PC-9 (cell line): ENCODE measurements around the gene TMEM272.

Experiments used
- EZH2 ChIP-seq: fragments of 200-600 bp; sonication (generic); IDR thresholded peaks from 2 replicates; pipeline ENCODE4 v1.8.0; 2017; ENCODE audit warnings: antibody characterized with exemption, low read depth
- TF ChIP-seq, protein P1 (sequence below): fragments of 200-600 bp; sonication (generic); conservative IDR thresholded peaks from 2 replicates; pipeline ENCODE4 v1.6.1; 2017; ENCODE audit warnings: mixed run types, antibody characterized with exemption, mild to moderate bottlenecking, moderate library complexity

DNA sequence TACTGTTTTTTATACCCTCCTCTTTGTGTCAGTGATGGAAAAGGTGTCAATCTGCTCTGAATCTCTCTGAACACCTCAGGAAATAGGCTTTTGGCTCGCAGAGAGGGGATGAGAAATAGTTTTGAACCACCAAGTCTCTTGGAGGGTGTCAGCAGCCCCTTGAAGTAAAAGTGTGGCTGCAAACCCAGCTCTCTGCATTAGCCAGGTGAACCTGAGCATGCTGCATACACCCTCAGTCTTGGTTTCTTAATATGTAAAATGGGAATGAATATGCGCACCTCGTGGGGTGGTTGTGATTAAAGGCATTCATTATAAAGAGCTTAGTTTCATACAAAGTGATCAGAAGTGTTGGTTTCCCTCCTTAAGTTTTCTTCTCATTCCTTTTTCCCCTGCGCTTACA is 39.7 kb downstream of the TMEM272 start:
- TF ChIP-seq, protein P1, sequence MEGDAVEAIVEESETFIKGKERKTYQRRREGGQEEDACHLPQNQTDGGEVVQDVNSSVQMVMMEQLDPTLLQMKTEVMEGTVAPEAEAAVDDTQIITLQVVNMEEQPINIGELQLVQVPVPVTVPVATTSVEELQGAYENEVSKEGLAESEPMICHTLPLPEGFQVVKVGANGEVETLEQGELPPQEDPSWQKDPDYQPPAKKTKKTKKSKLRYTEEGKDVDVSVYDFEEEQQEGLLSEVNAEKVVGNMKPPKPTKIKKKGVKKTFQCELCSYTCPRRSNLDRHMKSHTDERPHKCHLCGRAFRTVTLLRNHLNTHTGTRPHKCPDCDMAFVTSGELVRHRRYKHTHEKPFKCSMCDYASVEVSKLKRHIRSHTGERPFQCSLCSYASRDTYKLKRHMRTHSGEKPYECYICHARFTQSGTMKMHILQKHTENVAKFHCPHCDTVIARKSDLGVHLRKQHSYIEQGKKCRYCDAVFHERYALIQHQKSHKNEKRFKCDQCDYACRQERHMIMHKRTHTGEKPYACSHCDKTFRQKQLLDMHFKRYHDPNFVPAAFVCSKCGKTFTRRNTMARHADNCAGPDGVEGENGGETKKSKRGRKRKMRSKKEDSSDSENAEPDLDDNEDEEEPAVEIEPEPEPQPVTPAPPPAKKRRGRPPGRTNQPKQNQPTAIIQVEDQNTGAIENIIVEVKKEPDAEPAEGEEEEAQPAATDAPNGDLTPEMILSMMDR, result no peak
- TF ChIP-seq EZH2, result no peak
